A673 (cell line): ENCODE data around the gene KCTD16. TPM values are rescaled to one million over a fixed set of nuclear protein-coding genes. Genes with fewer than 3 reads are reported as not detected.

Experiments
- BruUV-seq: library from RNA; stranded (reverse); fragments of 400-500 nt; replicated peaks from 2 replicates; lab custom pipeline; 2021; lab: Mats Ljungman, UMichigan
- CTCF ChIA-PET: fragments of 300-600 bp; sonication (Branson Sonifier 250); formaldehyde crosslinking; loops from one replicate; lab custom pipeline; 2022; ENCODE audit warnings: antibody characterized with exemption; lab: Charles Lee
- POLR2A ChIA-PET: fragments of 300-600 bp; sonication (Branson Sonifier 250); formaldehyde crosslinking; loops from one replicate; lab custom pipeline; 2022; ENCODE audit warnings: antibody characterized with exemption; ENCODE audit not compliant: low non-redundant PET; lab: Charles Lee
- DNase-seq: peaks from one replicate; pipeline ENCODE4 v3.0.0-alpha.2; 2015; ENCODE audit warnings: low spot score
- H3K27ac ChIP-seq: fragments of 200-600 bp; sonication (generic); 2 replicates; pipeline ENCODE4 v1.5.1; 2016; ENCODE audit warnings: mixed run types, low read depth, mild to moderate bottlenecking, mixed read lengths, antibody characterized with exemption, low read length; ENCODE audit not compliant: poor library complexity, severe bottlenecking
- H3K27me3 ChIP-seq: fragments of 200-600 bp; sonication (generic); replicated peaks from 2 replicates; pipeline ENCODE4 v1.6.1; 2017; ENCODE audit warnings: mixed run types, low read depth, mild to moderate bottlenecking, mixed read lengths, antibody characterized with exemption, low read length; ENCODE audit not compliant: insufficient read depth, poor library complexity
- H3K36me3 ChIP-seq: fragments of 200-600 bp; sonication (generic); 2 replicates; pipeline ENCODE4 v1.6.1; 2016; ENCODE audit warnings: mixed run types, mild to moderate bottlenecking, mixed read lengths, antibody characterized with exemption, low read length; ENCODE audit not compliant: insufficient read depth, poor library complexity, severe bottlenecking
- H3K4me1 ChIP-seq: fragments of 200-600 bp; sonication (generic); 2 replicates; pipeline ENCODE4 v1.6.1; 2017; ENCODE audit warnings: mixed run types, mild to moderate bottlenecking, mixed read lengths, antibody characterized with exemption, low read length; ENCODE audit not compliant: insufficient read depth, poor library complexity, severe bottlenecking
- H3K4me3 ChIP-seq: fragments of 200-600 bp; sonication (generic); 2 replicates; pipeline ENCODE4 v1.5.1; 2016; ENCODE audit warnings: low read depth, mixed run types, mild to moderate bottlenecking, mixed read lengths, low read length; ENCODE audit not compliant: poor library complexity, severe bottlenecking
- H3K9me3 ChIP-seq: fragments of 200-600 bp; sonication (generic); 2 replicates; pipeline ENCODE4 v1.6.1; 2016; ENCODE audit warnings: mixed run types, low read depth, mild to moderate bottlenecking, mixed read lengths, antibody characterized with exemption, low read length; ENCODE audit not compliant: poor library complexity, severe bottlenecking
- EZH2 ChIP-seq: fragments of 200-600 bp; sonication (generic); IDR thresholded peaks from 2 replicates; pipeline ENCODE4 v1.6.1; 2017; ENCODE audit warnings: borderline replicate concordance, low read depth, mild to moderate bottlenecking, mixed read lengths, antibody characterized with exemption, low read length; ENCODE audit not compliant: poor library complexity, severe bottlenecking
- intact Hi-C: fragments of 100-400 bp; cut with micrococcal nuclease; formaldehyde crosslinking; loops from one replicate; pipeline ENCODE4 v1.10.0; 2022; ENCODE audit not compliant: unreplicated experiment
- total RNA-seq: library from RNA; stranded (reverse); gene quantifications from 2 replicates; pipeline ENCODE4 v1.2.3, GENCODE V29; 2021
- TF ChIP-seq, protein P1 (sequence below): fragments of 300-800, 200-600 bp; sonication (generic); conservative IDR thresholded peaks from 2 replicates; pipeline ENCODE4 v1.5.1; 2017; ENCODE audit warnings: low read depth, mild to moderate bottlenecking, antibody characterized with exemption, low read length, moderate library complexity, mixed read lengths

KCTD16 gene
- total RNA-seq, 1 experiment from 2014 or later: 1.1 TPM

- intact Hi-C loops: no loop called here
- H3K9me3 ChIP-seq: no peaks in the 10 kb centered on the region
- CTCF ChIA-PET: no interaction called here
These were observed 185.8 kb downstream of the KCTD16 start for GRCh38 chr5:144356489-144356888.

DNA sequence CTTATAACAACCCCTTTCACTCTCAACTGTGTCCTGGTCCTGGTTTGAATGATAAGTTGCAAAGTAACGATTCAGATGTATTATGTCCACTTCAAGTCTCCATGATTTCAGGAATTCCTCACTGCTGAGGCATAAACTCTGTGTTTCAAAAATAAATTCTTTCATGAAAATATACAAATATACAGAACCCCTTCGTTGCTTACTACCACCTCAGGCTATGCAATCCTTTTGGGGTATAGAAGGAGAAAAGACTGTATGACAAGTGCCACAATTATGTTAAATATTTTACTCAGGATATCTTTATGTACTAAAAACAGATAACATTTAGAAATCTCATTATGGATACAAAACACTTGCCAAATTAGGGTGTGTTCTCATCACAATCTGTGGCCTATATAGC lies 190.7 kb downstream of the KCTD16 start:
- Histone ChIP-seq H3K27me3 (no peaks in the 10 kb centered on the region), H3K27ac (no peak overlapping the region), H3K36me3 (no peaks in the 10 kb centered on the region), H3K4me3 (no peak overlapping the region), H3K9me3 (no peaks in the 10 kb centered on the region), H3K4me1 (no peaks in the 10 kb centered on the region)
- no TSS peak for BruUV-seq
- DNase-seq: no peak
- ChIA-PET CTCF (no interaction called here), POLR2A (no interaction called here)
- no peak for TF ChIP-seq EZH2
- TF ChIP-seq, protein P1, sequence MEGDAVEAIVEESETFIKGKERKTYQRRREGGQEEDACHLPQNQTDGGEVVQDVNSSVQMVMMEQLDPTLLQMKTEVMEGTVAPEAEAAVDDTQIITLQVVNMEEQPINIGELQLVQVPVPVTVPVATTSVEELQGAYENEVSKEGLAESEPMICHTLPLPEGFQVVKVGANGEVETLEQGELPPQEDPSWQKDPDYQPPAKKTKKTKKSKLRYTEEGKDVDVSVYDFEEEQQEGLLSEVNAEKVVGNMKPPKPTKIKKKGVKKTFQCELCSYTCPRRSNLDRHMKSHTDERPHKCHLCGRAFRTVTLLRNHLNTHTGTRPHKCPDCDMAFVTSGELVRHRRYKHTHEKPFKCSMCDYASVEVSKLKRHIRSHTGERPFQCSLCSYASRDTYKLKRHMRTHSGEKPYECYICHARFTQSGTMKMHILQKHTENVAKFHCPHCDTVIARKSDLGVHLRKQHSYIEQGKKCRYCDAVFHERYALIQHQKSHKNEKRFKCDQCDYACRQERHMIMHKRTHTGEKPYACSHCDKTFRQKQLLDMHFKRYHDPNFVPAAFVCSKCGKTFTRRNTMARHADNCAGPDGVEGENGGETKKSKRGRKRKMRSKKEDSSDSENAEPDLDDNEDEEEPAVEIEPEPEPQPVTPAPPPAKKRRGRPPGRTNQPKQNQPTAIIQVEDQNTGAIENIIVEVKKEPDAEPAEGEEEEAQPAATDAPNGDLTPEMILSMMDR: no peak
- intact Hi-C loops: no loop called here

More at GRCh38 chr5:144356489-144356888, 185.8 kb downstream of the KCTD16 start:
- TF ChIP-seq, protein P1: no peak
- TF ChIP-seq EZH2: no peak
- BruUV-seq: no TSS peak
- H3K27ac ChIP-seq: no peak overlapping the region
- H3K4me3 ChIP-seq: no peak overlapping the region
- H3K36me3 ChIP-seq: no peaks in the 10 kb centered on the region
- DNase-seq: no peak
- no peaks in the 10 kb centered on the region for H3K27me3 ChIP-seq
- H3K4me1 ChIP-seq: no peaks in the 10 kb centered on the region
- POLR2A ChIA-PET: no interaction called here

DNA sequence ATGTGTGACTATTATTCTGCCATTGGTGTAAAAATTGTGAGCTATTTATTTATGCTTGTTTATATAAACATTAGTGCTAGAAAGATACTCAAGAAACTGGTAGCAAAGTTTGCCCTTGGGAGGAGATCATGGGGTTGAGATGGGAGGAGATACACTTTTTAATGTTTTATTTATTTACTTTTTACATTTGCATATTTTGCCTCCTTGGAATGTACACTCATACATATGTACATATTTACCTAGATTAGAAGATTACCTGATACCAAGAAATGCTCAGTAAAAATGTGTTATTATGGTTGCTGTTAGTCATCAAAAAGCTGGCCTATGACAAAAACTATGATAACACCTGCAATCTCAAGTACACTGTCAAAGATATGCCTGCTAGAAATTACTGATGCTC lies 195.2 kb downstream of the KCTD16 start:
- no peak for DNase-seq
- no peak overlapping the region for H3K4me3 ChIP-seq
- CTCF ChIA-PET: no interaction called here
- no TSS peak for BruUV-seq
- H3K27me3 ChIP-seq: no peaks in the 10 kb centered on the region
- H3K9me3 ChIP-seq: no peaks in the 10 kb centered on the region
- H3K36me3 ChIP-seq: no peaks in the 10 kb centered on the region
- intact Hi-C loops: no loop called here
- H3K4me1 ChIP-seq: no peaks in the 10 kb centered on the region
- TF ChIP-seq, protein P1: no peak
- no peak for TF ChIP-seq EZH2
- POLR2A ChIA-PET: no interaction called here
- no peak overlapping the region for H3K27ac ChIP-seq
